Gastrocnemius medialis (tissue), 4 donors: ENCODE data around the gene LRFN2. TPM values are rescaled to one million over a fixed set of nuclear protein-coding genes. Genes with fewer than 3 reads are reported as not detected.

Experiments
- ATAC-seq, 2 donors: fragments of 150-250 bp; one replicate each; pipeline ENCODE4 v1.9.1; 2016
- DNase-seq, 2 donors: peaks; one replicate each; pipeline ENCODE4 v3.0.0-alpha.2; 2019
- H3K27ac ChIP-seq, 4 donors: fragments of 200-600 bp; sonication (generic); 1 replicate in 1 of 4; 2 replicates in 3 of 4; pipeline ENCODE4 v1.5.1; 2016 to 2018; ENCODE audit warnings: mild to moderate bottlenecking in 2 of 4, moderate library complexity in 1 of 4
- H3K27me3 ChIP-seq, 3 donors: fragments of 200-600 bp; sonication (generic) in 2 of 3; 1 replicate in 1 of 3; 2 replicates in 2 of 3; pipeline versions ENCODE4 v1.5.1 to v1.6.0; 2016 to 2019; ENCODE audit warnings: mild to moderate bottlenecking in 1 of 3, moderate library complexity in 1 of 3
- H3K36me3 ChIP-seq, 2 donors: fragments of 200-600 bp; sonication (generic) in 1 of 2; one replicate each; pipeline ENCODE4 v1.5.1; 2017 to 2018
- H3K4me1 ChIP-seq, 2 donors: fragments of 200-600 bp; sonication (generic) in 1 of 2; one replicate each; pipeline ENCODE4 v1.5.1; 2016 to 2017; ENCODE audit warnings: mild to moderate bottlenecking in 2 of 2
- H3K4me3 ChIP-seq, 4 donors: fragments of 200-600 bp; sonication (generic) in 3 of 4; 1 replicate in 1 of 4; 2 replicates in 3 of 4; pipeline ENCODE4 v1.5.1; 2016 to 2019; ENCODE audit warnings: mild to moderate bottlenecking in 2 of 4
- H3K9me3 ChIP-seq, 3 donors: fragments of 200-600 bp; sonication (generic) in 2 of 3; 1 replicate in 1 of 3; 2 replicates in 2 of 3; pipeline ENCODE4 v1.5.1; 2016 to 2019
- CTCF ChIP-seq, 5 experiments: fragments of 450-650 bp in 3 of 5; fragments of 200-600 bp in 2 of 5; sonication (generic) in 2 of 5; IDR thresholded peaks in 4 of 5; conservative IDR thresholded peaks in 1 of 5; 1 replicate in 4 of 5; 2 replicates in 1 of 5; pipeline ENCODE4 v1.5.1; 2016 to 2019; ENCODE audit warnings: antibody characterized with exemption in 5 of 5, mild to moderate bottlenecking in 3 of 5, moderate library complexity in 3 of 5
- POLR2A ChIP-seq, 2 donors: fragments of 450-650 bp; IDR thresholded peaks; one replicate each; pipeline ENCODE4 v1.6.1; 2017; ENCODE audit warnings: antibody characterized with exemption in 2 of 2, mild to moderate bottlenecking in 2 of 2, moderate library complexity in 2 of 2
- in situ Hi-C, 4 donors: fragments of 200-750 bp; cut with MboI; loops; one replicate each; pipeline versions ENCODE4 v1.15.0 to v1.8.0; 2017; ENCODE audit warnings: low sequenced_read_pairs in 4 of 4
- intact Hi-C: fragments of 100-400 bp; cut with DNase I; formaldehyde crosslinking; loops from one replicate; pipeline ENCODE4 v1.15.1; 2023; ENCODE audit warnings: low total_unique reads
- total RNA-seq, 4 donors: library from RNA; depleted of rRNA; stranded (reverse); fragments of >200 nt; gene quantifications; one replicate each; pipeline versions ENCODE4 v1.1.0 to v1.2.3, GENCODE V29; 2016

Gene LRFN2
- total RNA-seq, 4 donors from 2014 or later = not detected

- intact Hi-C loops = no loop called here
- TF ChIP-seq POLR2A (IDR thresholded peaks at IDR 0.05) = no peak
- TF ChIP-seq CTCF (IDR thresholded peaks at IDR 0.05 in 4 of 5, conservative IDR thresholded peaks at IDR 0.05 in 1 of 5) = no peak
- DNase-seq (no peak), ATAC-seq (no peak)
- no peaks in the 10 kb centered on the region for H3K36me3 ChIP-seq
- no peak overlapping the region for H3K4me3 ChIP-seq
- H3K27me3 ChIP-seq = no peaks in the 10 kb centered on the region
- no peaks in the 10 kb centered on the region for H3K9me3 ChIP-seq
- in situ Hi-C loops = no loop called here
- H3K27ac ChIP-seq = no peak overlapping the region
- no peaks in the 10 kb centered on the region for H3K4me1 ChIP-seq
Measured at GRCh38 chr6:40552941-40553340, 34.2 kb downstream of the LRFN2 start.

GRCh38 chr6:40551966-40552505 lies 35.1 kb downstream of the LRFN2 start:
- no peak for DNase-seq
- no peaks in the 10 kb centered on the region for H3K4me1 ChIP-seq
- no peaks in the 10 kb centered on the region for H3K36me3 ChIP-seq
- no peak for TF ChIP-seq POLR2A (IDR thresholded peaks at IDR 0.05)
- TF ChIP-seq CTCF (IDR thresholded peaks at IDR 0.05 in 4 of 5, conservative IDR thresholded peaks at IDR 0.05 in 1 of 5) = no peak
- H3K9me3 ChIP-seq = no peaks in the 10 kb centered on the region
- ATAC-seq = no peak
- no peaks in the 10 kb centered on the region for H3K27me3 ChIP-seq
- in situ Hi-C loops = no loop called here
- no peak overlapping the region for H3K4me3 ChIP-seq
- no peak overlapping the region for H3K27ac ChIP-seq
- intact Hi-C loops = no loop called here

GRCh38 chr6:40550202-40551101 lies 36.7 kb downstream of the LRFN2 start:
- in situ Hi-C loops = no loop called here

GRCh38 chr6:40545954-40546353 lies 41.2 kb downstream of the LRFN2 start:
- intact Hi-C loops = no loop called here
- in situ Hi-C loops = no loop called here
- Histone ChIP-seq H3K9me3 (no peaks in the 10 kb centered on the region), H3K27me3 (no peaks in the 10 kb centered on the region), H3K4me1 (no peaks in the 10 kb centered on the region), H3K27ac (no peak overlapping the region), H3K4me3 (no peak overlapping the region), H3K36me3 (no peaks in the 10 kb centered on the region)
- ATAC-seq (no peak), DNase-seq (no peak)
- TF ChIP-seq POLR2A (IDR thresholded peaks at IDR 0.05) (no peak), CTCF (IDR thresholded peaks at IDR 0.05 in 4 of 5, conservative IDR thresholded peaks at IDR 0.05 in 1 of 5) (no peak)

More at GRCh38 chr6:40550202-40551101, 36.7 kb downstream of the LRFN2 start:
- no peak for TF ChIP-seq POLR2A (IDR thresholded peaks at IDR 0.05)
- TF ChIP-seq CTCF (IDR thresholded peaks at IDR 0.05 in 4 of 5, conservative IDR thresholded peaks at IDR 0.05 in 1 of 5) = no peak
- no peaks in the 10 kb centered on the region for H3K36me3 ChIP-seq
- intact Hi-C loops = no loop called here
- no peaks in the 10 kb centered on the region for H3K4me1 ChIP-seq
- ATAC-seq = peak in 1 of 2 donors; percentile 51
- H3K9me3 ChIP-seq = no peaks in the 10 kb centered on the region
- DNase-seq = no peak
- H3K4me3 ChIP-seq = no peak overlapping the region
- no peak overlapping the region for H3K27ac ChIP-seq
- H3K27me3 ChIP-seq = no peaks in the 10 kb centered on the region
